ENCODE results near the gene CLCN3.
"Not testable (repeated sequence)": the region's sequence is repeated elsewhere in the genome, so short reads cannot be mapped to it uniquely, and the experiment has no call there.

Gene CLCN3

GRCh38 chr4:169657470-169658107 is 37.2 kb downstream of the CLCN3 start:
- no peak for DNase-seq (ENCODE audit: low read depth in 2 of 2)

GRCh38 chr4:169658196-169658595 is 37.8 kb downstream of the CLCN3 start:
- DNase-seq (ENCODE audit: low read depth in 2 of 2) = no peak

GRCh38 chr4:169658975-169659715 is 38.8 kb downstream of the CLCN3 start:
- DNase-seq (ENCODE audit: low read depth in 2 of 2) = no peak

- DNase-seq (ENCODE audit: low read depth in 2 of 2) = peak; percentile 93 to 94
These were observed 39.6 kb downstream of the CLCN3 start for GRCh38 chr4:169659716-169660670.

- no peak for DNase-seq (ENCODE audit: low read depth in 2 of 2)
These were observed 40.6 kb downstream of the CLCN3 start for GRCh38 chr4:169660929-169661328.

GRCh38 chr4:169661761-169662160 is 41.4 kb downstream of the CLCN3 start:
- DNase-seq (ENCODE audit: low read depth in 2 of 2) = no peak

GRCh38 chr4:169662206-169662605 is 41.8 kb downstream of the CLCN3 start:
- no peak for DNase-seq (ENCODE audit: low read depth in 2 of 2)

GRCh38 chr4:169663402-169663801 is 43.0 kb downstream of the CLCN3 start:
- DNase-seq (ENCODE audit: low read depth in 2 of 2) = no peak

- no peak for DNase-seq (ENCODE audit: low read depth in 2 of 2)
These were observed 43.5 kb downstream of the CLCN3 start for GRCh38 chr4:169663831-169664230.

GRCh38 chr4:169664615-169665014 is 44.2 kb downstream of the CLCN3 start:
- DNase-seq (ENCODE audit: low read depth in 2 of 2) = peak; percentile 32 to 39

- no peak for DNase-seq (ENCODE audit: low read depth in 2 of 2)
These were observed 44.8 kb downstream of the CLCN3 start for GRCh38 chr4:169665046-169665737.

- no peak for DNase-seq (ENCODE audit: low read depth in 2 of 2)
These were observed 47.8 kb downstream of the CLCN3 start for GRCh38 chr4:169668069-169668721.

GRCh38 chr4:169675825-169676224 is 55.4 kb downstream of the CLCN3 start:
- no peak for DNase-seq (ENCODE audit: low read depth in 2 of 2)

- DNase-seq (ENCODE audit: low read depth in 2 of 2) = no peak
These were observed 56.9 kb downstream of the CLCN3 start for GRCh38 chr4:169677150-169677748.

- not testable (repeated sequence) for DNase-seq (ENCODE audit: low read depth in 2 of 2)
These were observed 58.1 kb downstream of the CLCN3 start for GRCh38 chr4:169678486-169678885.

- DNase-seq (ENCODE audit: low read depth in 2 of 2) = not testable (repeated sequence)
These were observed 58.7 kb downstream of the CLCN3 start for GRCh38 chr4:169678951-169679591.

GRCh38 chr4:169682372-169683047 is 62.1 kb downstream of the CLCN3 start:
- DNase-seq (ENCODE audit: low read depth in 2 of 2) = peak; percentile 47 to 50

GRCh38 chr4:169689681-169690080 is 69.3 kb downstream of the CLCN3 start:
- no peak for DNase-seq (ENCODE audit: low read depth in 2 of 2)

- no peak for DNase-seq (ENCODE audit: low read depth in 2 of 2)
These were observed 70.4 kb downstream of the CLCN3 start for GRCh38 chr4:169690787-169691186.

- DNase-seq (ENCODE audit: low read depth in 2 of 2) = no peak
These were observed 78.0 kb downstream of the CLCN3 start for GRCh38 chr4:169698331-169698730.
